HG02623 (cell line): ENCODE measurements around the gene SNX7.

Experiments used
- ATAC-seq: cut with Tn5 transposase; IDR thresholded peaks from one replicate; pipeline ENCODE4 v1.9.1; 2021; ENCODE audit warnings: moderate library complexity; ENCODE audit not compliant: unreplicated experiment

SNX7 gene

GRCh38 chr1:98763488-98764150, 102.1 kb downstream of the SNX7 start:
- ATAC-seq = no peak

GRCh38 chr1:98764485-98764884, 103.0 kb downstream of the SNX7 start:
- no peak for ATAC-seq

GRCh38 chr1:98766255-98766654, 104.7 kb downstream of the SNX7 start:
- peak; percentile 92 for ATAC-seq

GRCh38 chr1:98769162-98769561, 107.6 kb downstream of the SNX7 start:
- ATAC-seq = no peak

- ATAC-seq = no peak
Observed at GRCh38 chr1:98781906-98782305, 120.4 kb downstream of the SNX7 start.

- no peak for ATAC-seq
Observed at GRCh38 chr1:98783821-98784220, 122.3 kb downstream of the SNX7 start.

- ATAC-seq = no peak
Observed at GRCh38 chr1:98791498-98791897, 130.0 kb downstream of the SNX7 start.

- no peak for ATAC-seq
Observed at GRCh38 chr1:98792123-98792522, 130.6 kb downstream of the SNX7 start.

- no peak for ATAC-seq
Observed at GRCh38 chr1:98793136-98793535, 131.6 kb downstream of the SNX7 start.

- ATAC-seq = peak; percentile 97
Observed at GRCh38 chr1:98794196-98794886, 132.8 kb downstream of the SNX7 start.

- ATAC-seq = no peak
Observed at GRCh38 chr1:98796049-98796448, 134.5 kb downstream of the SNX7 start.

GRCh38 chr1:98797506-98797905, 136.0 kb downstream of the SNX7 start:
- ATAC-seq = no peak
